Measurements from ENCODE around the gene GOT2. TPM values are rescaled to one million over a fixed set of nuclear protein-coding genes. Genes with fewer than 3 reads are reported as not detected.

GOT2 gene
- total and polyA plus RNA-seq, 2 experiments from 2014 or later: 46.5 to 87.9 TPM

DNA sequence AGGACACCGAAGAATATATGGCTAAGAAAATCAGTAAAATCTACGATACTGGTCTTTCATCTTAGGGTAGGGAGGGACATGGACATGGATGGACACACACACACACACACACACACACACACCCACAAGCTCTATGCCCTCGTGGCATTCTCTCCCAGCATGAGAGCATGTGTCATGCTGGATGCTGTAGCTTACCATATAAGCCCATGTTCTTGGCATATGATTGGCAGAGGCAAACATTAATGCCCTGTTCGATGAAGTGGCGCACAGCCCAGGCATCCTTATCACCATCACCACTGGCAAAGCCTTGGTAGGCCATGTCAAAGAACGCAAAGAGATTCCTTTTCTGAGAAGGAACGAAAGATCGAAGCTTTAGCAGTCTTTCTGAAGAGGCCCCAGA lies 17.6 kb downstream of the GOT2 start:
- H3K9ac ChIP-seq: no peak overlapping the region
- WGBS, 2 experiments (ENCODE audit: low coverage in 1 of 2, low lambda C conversion rate in 2 of 2, missing lambda C conversion rate in 2 of 2): 94 to 98% methylated on average over 8 of the region's 8 CpGs
- H3K27me3 ChIP-seq (replicated peaks; ENCODE audit: insufficient read depth): no peaks in the 10 kb centered on the region
- peaks cover 37% of the 10 kb centered on the region for H3K36me3 ChIP-seq (ENCODE audit: low read depth)
- H3F3A ChIP-seq (ENCODE audit: insufficient read depth): no peaks in the 10 kb centered on the region
- no peak overlapping the region for H3K27ac ChIP-seq
- no peaks in the 10 kb centered on the region for H3K79me2 ChIP-seq (ENCODE audit: insufficient read depth)
- H3K9me2 ChIP-seq (ENCODE audit: insufficient read depth): no peaks in the 10 kb centered on the region
- no peak overlapping the region for H3K4me3 ChIP-seq
- no peaks in the 10 kb centered on the region for H3K9me3 ChIP-seq (ENCODE audit: low read depth)
- H3K4me2 ChIP-seq (ENCODE audit: unreplicated experiment): no peak overlapping the region
- no peaks in the 10 kb centered on the region for H3K4me1 ChIP-seq (ENCODE audit: insufficient read depth)
- no peak overlapping the region for H2AFZ ChIP-seq
- in situ Hi-C loops (cut with MboI): no loop called here
- TF ChIP-seq EZH2 (IDR thresholded peaks at IDR 0.05; ENCODE audit: insufficient read depth, poor library complexity, severe bottlenecking): no peak
- no peak for TF ChIP-seq EZH2phosphoT487 (IDR thresholded peaks at IDR 0.05; ENCODE audit: insufficient read depth, low read depth)
- H4K20me1 ChIP-seq (ENCODE audit: insufficient read depth): no peaks in the 10 kb centered on the region
- DNase-seq: no peak

DNA sequence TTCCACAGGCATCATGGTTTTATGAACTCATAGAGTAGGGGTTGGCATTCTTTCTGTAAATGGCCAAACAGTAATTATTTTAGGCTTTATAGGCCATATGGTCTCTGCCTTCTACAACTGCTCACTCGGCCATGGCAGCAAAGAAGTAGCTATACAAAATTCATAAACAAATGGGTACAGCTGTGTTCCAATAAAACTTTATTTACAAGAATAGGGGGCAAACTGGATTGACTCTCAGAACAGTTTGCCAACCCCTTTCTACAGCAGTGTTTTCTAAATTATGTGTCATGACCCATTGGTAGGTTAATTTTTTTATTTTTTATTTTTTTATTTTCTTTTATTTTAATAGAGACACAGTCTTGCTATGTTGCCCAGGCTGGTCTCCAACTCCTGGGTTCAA lies 20.4 kb downstream of the GOT2 start:
- Histone ChIP-seq H3K4me2 (ENCODE audit: unreplicated experiment) (no peak overlapping the region), H3K9me3 (ENCODE audit: low read depth) (no peaks in the 10 kb centered on the region), H4K20me1 (ENCODE audit: insufficient read depth) (no peaks in the 10 kb centered on the region), H3K79me2 (ENCODE audit: insufficient read depth) (no peaks in the 10 kb centered on the region), H3F3A (ENCODE audit: insufficient read depth) (no peaks in the 10 kb centered on the region), H3K4me1 (ENCODE audit: insufficient read depth) (no peaks in the 10 kb centered on the region), H3K27ac (no peak overlapping the region), H3K4me3 (no peak overlapping the region), H3K9me2 (ENCODE audit: insufficient read depth) (no peaks in the 10 kb centered on the region), H3K36me3 (ENCODE audit: low read depth) (peaks cover 32% of the 10 kb centered on the region; the same call in 1 of the 2 replicates), H3K27me3 (replicated peaks; ENCODE audit: insufficient read depth) (no peaks in the 10 kb centered on the region), H3K9ac (no peak overlapping the region), H2AFZ (no peak overlapping the region)
- no peak for TF ChIP-seq EZH2phosphoT487 (IDR thresholded peaks at IDR 0.05; ENCODE audit: insufficient read depth, low read depth)
- no peak for DNase-seq
- in situ Hi-C loops (cut with MboI): no loop called here
- WGBS, 2 experiments (ENCODE audit: low coverage in 1 of 2, low lambda C conversion rate in 2 of 2, missing lambda C conversion rate in 2 of 2): 100% methylated on average over 1 of the region's 1 CpG

DNA sequence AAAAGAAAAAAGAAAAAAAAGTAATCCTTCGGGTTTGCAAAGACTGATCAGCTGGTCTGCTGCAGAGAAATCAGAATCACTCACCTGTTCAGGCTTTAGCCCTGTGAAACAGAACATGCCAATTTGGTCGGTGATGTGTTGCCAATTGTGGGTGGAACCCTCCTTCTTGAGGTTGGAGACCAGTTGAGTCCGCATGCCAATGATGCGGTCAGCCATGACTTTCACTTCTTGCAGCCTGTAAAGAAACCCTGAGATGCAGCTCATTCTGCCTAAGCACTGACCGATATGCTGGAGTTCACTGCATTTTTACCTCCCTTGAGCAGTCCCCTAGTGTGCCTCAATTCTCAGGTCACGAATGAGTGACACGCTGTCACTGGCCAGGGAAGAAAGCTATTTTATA lies 24.8 kb downstream of the GOT2 start:
- H3K27ac ChIP-seq: no peak overlapping the region
- no peak overlapping the region for H3K4me2 ChIP-seq (ENCODE audit: unreplicated experiment)
- H3K27me3 ChIP-seq (replicated peaks; ENCODE audit: insufficient read depth): no peaks in the 10 kb centered on the region
- no peaks in the 10 kb centered on the region for H4K20me1 ChIP-seq (ENCODE audit: insufficient read depth)
- no peak overlapping the region for H2AFZ ChIP-seq
- no peaks in the 10 kb centered on the region for H3K4me1 ChIP-seq (ENCODE audit: insufficient read depth)
- no peak for DNase-seq
- in situ Hi-C loops (cut with MboI): no loop called here
- H3K79me2 ChIP-seq (ENCODE audit: insufficient read depth): no peaks in the 10 kb centered on the region
- H3K9ac ChIP-seq: no peak overlapping the region
- no peaks in the 10 kb centered on the region for H3F3A ChIP-seq (ENCODE audit: insufficient read depth)
- H3K4me3 ChIP-seq: no peak overlapping the region
- no peaks in the 10 kb centered on the region for H3K9me2 ChIP-seq (ENCODE audit: insufficient read depth)
- no peaks in the 10 kb centered on the region for H3K9me3 ChIP-seq (ENCODE audit: low read depth)
- H3K36me3 ChIP-seq (ENCODE audit: low read depth): peaks cover 27% of the 10 kb centered on the region; the same call in 1 of the 2 replicates
- 93% methylated on average over 7 of the region's 7 CpGs for WGBS, 2 experiments (ENCODE audit: low coverage in 1 of 2, low lambda C conversion rate in 2 of 2, missing lambda C conversion rate in 2 of 2)
- TF ChIP-seq EZH2 (IDR thresholded peaks at IDR 0.05; ENCODE audit: insufficient read depth, poor library complexity, severe bottlenecking) (no peak), EZH2phosphoT487 (IDR thresholded peaks at IDR 0.05; ENCODE audit: insufficient read depth, low read depth) (no peak)

DNA sequence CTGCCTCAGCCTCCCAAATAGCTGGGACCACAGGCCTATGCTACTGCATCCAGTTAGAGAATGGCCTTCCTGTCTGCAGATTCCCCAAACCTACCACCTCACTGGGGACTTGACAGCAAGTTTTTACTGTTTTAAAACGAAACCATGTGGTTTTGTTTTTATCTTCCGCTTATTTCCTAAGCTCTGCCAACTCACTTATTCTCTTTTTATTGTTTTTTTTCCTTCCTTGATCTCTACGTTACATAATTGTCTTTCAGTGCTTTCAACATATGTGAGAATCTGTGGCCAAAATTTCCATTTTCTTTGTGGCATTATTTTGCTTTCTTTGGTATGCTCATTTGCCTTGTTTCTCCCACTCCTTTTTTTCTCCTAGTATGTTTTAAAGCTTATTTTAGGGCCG lies 35.0 kb downstream of the GOT2 start:
- no peak for DNase-seq
- no peak overlapping the region for H3K9ac ChIP-seq
- no peaks in the 10 kb centered on the region for H3K4me1 ChIP-seq (ENCODE audit: insufficient read depth)
- no peaks in the 10 kb centered on the region for H3K36me3 ChIP-seq (ENCODE audit: low read depth)
- H3K9me2 ChIP-seq (ENCODE audit: insufficient read depth): no peaks in the 10 kb centered on the region
- H2AFZ ChIP-seq: no peak overlapping the region
- 43 to 46% methylated on average over 4 of the region's 4 CpGs for WGBS, 2 experiments (ENCODE audit: low coverage in 1 of 2, low lambda C conversion rate in 2 of 2, missing lambda C conversion rate in 2 of 2)
- no peak overlapping the region for H3K27ac ChIP-seq
- in situ Hi-C loops (cut with MboI): no loop called here
- no peaks in the 10 kb centered on the region for H4K20me1 ChIP-seq (ENCODE audit: insufficient read depth)
- H3K9me3 ChIP-seq (ENCODE audit: low read depth): no peaks in the 10 kb centered on the region
- no peak overlapping the region for H3K4me3 ChIP-seq
- no peak overlapping the region for H3K4me2 ChIP-seq (ENCODE audit: unreplicated experiment)
- no peaks in the 10 kb centered on the region for H3F3A ChIP-seq (ENCODE audit: insufficient read depth)
- H3K27me3 ChIP-seq (replicated peaks; ENCODE audit: insufficient read depth): no peaks in the 10 kb centered on the region
- TF ChIP-seq EZH2phosphoT487 (IDR thresholded peaks at IDR 0.05; ENCODE audit: insufficient read depth, low read depth) (no peak), EZH2 (IDR thresholded peaks at IDR 0.05; ENCODE audit: insufficient read depth, poor library complexity, severe bottlenecking) (no peak)
- H3K79me2 ChIP-seq (ENCODE audit: insufficient read depth): no peaks in the 10 kb centered on the region

DNA sequence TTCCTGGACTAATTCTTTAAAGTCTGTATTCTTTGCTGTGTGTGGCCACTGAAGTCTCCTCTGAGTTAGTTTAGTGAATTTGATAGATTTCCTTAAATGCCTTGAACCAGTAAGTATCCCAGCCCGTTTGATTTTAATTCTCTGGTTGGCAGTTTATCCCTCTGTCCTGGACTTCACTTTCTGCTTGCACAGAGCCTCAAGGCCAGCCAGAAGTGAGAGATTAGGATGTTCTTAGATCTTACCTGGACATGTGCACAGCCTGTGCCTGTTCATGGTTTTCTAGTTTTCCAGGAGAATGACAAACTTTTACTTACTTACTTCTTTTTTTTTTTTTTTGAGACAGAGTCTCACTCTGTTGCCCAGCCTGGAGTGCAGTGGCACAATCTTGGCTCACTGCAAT lies 38.7 kb downstream of the GOT2 start:
- Histone ChIP-seq H3K79me2 (ENCODE audit: insufficient read depth) (no peaks in the 10 kb centered on the region), H3K4me1 (ENCODE audit: insufficient read depth) (no peaks in the 10 kb centered on the region), H3K9me3 (ENCODE audit: low read depth) (no peaks in the 10 kb centered on the region), H2AFZ (no peak overlapping the region), H3F3A (ENCODE audit: insufficient read depth) (no peaks in the 10 kb centered on the region), H4K20me1 (ENCODE audit: insufficient read depth) (no peaks in the 10 kb centered on the region), H3K9ac (no peak overlapping the region), H3K36me3 (ENCODE audit: low read depth) (no peaks in the 10 kb centered on the region), H3K9me2 (ENCODE audit: insufficient read depth) (no peaks in the 10 kb centered on the region), H3K27me3 (replicated peaks; ENCODE audit: insufficient read depth) (no peaks in the 10 kb centered on the region), H3K4me2 (ENCODE audit: unreplicated experiment) (no peak overlapping the region), H3K27ac (no peak overlapping the region), H3K4me3 (no peak overlapping the region)
- no peak for DNase-seq
- WGBS, 2 experiments (ENCODE audit: low coverage in 1 of 2, low lambda C conversion rate in 2 of 2, missing lambda C conversion rate in 2 of 2): 0 to 14% methylated on average over 1 of the region's 1 CpG
- TF ChIP-seq EZH2 (IDR thresholded peaks at IDR 0.05; ENCODE audit: insufficient read depth, poor library complexity, severe bottlenecking): no peak
- no peak for TF ChIP-seq EZH2phosphoT487 (IDR thresholded peaks at IDR 0.05; ENCODE audit: insufficient read depth, low read depth)
- in situ Hi-C loops (cut with MboI): no loop called here

Data from GM23248 (cell line).